GM18868 (cell line): Measurements from ENCODE around the gene DHX57.

Source experiments
- ATAC-seq: cut with Tn5 transposase; IDR thresholded peaks from one replicate; pipeline ENCODE4 v1.9.1; 2021; ENCODE audit warnings: mild to moderate bottlenecking, moderate library complexity; ENCODE audit not compliant: unreplicated experiment

DHX57 gene

GRCh38 chr2:38873763-38874162 lies 2.0 kb downstream of the DHX57 start:
- ATAC-seq, result no peak

GRCh38 chr2:38871432-38871831 lies 4.3 kb downstream of the DHX57 start:
- no peak for ATAC-seq

- no peak for ATAC-seq
These were observed 8.8 kb downstream of the DHX57 start for GRCh38 chr2:38866773-38867443.

GRCh38 chr2:38863061-38863695 lies 12.6 kb downstream of the DHX57 start:
- no peak for ATAC-seq

- no peak for ATAC-seq
These were observed 13.3 kb downstream of the DHX57 start for GRCh38 chr2:38862476-38862875.

- ATAC-seq, result no peak
These were observed 19.6 kb downstream of the DHX57 start for GRCh38 chr2:38856165-38856564.

GRCh38 chr2:38850045-38850444 lies 25.7 kb downstream of the DHX57 start:
- peak; percentile 98 for ATAC-seq

GRCh38 chr2:38836791-38837190 lies 38.9 kb downstream of the DHX57 start:
- peak; percentile 20 for ATAC-seq

GRCh38 chr2:38835990-38836389 lies 39.7 kb downstream of the DHX57 start:
- peak; percentile 98 for ATAC-seq

GRCh38 chr2:38835015-38835601 lies 40.6 kb downstream of the DHX57 start:
- ATAC-seq, result no peak

- no peak for ATAC-seq
These were observed 45.1 kb downstream of the DHX57 start for GRCh38 chr2:38830526-38831159.

- ATAC-seq, result no peak
These were observed 45.8 kb downstream of the DHX57 start for GRCh38 chr2:38829971-38830370.

- ATAC-seq, result no peak
These were observed 47.3 kb downstream of the DHX57 start for GRCh38 chr2:38828460-38828859.

GRCh38 chr2:38827539-38828145 lies 48.1 kb downstream of the DHX57 start:
- peak; percentile 56 for ATAC-seq

- no peak for ATAC-seq
These were observed 49.8 kb downstream of the DHX57 start for GRCh38 chr2:38825956-38826355.

- ATAC-seq, result no peak
These were observed 50.8 kb downstream of the DHX57 start for GRCh38 chr2:38824906-38825305.

GRCh38 chr2:38823386-38823785 lies 52.3 kb downstream of the DHX57 start:
- ATAC-seq, result no peak

GRCh38 chr2:38818565-38818964 lies 57.2 kb downstream of the DHX57 start:
- ATAC-seq, result no peak

GRCh38 chr2:38815936-38816335 lies 59.8 kb downstream of the DHX57 start:
- no peak for ATAC-seq

- no peak for ATAC-seq
These were observed 65.2 kb downstream of the DHX57 start for GRCh38 chr2:38810488-38810887.

GRCh38 chr2:38808677-38809076 lies 67.1 kb downstream of the DHX57 start:
- ATAC-seq, result no peak

GRCh38 chr2:38806733-38807059 lies 69.0 kb downstream of the DHX57 start:
- ATAC-seq, result no peak
